Skeletal muscle cell (primary cell): ENCODE data around the gene SLC8A1.

ENCODE experiments used
- DNase-seq: peaks from one replicate; pipeline ENCODE4 v3.0.0-alpha.2; 2010; ENCODE audit warnings: low read depth
- H3K4me3 ChIP-seq: 2 replicates; pipeline ENCODE4 v1.5.1; 2011; ENCODE audit warnings: low read depth, mild to moderate bottlenecking, control low read depth, low read length, moderate library complexity

SLC8A1 gene

GRCh38 chr2:40364151-40364874, 87.6 kb downstream of the SLC8A1 start:
- no peak for DNase-seq
- peak overlapping the region; percentile 31 for H3K4me3 ChIP-seq

DNA sequence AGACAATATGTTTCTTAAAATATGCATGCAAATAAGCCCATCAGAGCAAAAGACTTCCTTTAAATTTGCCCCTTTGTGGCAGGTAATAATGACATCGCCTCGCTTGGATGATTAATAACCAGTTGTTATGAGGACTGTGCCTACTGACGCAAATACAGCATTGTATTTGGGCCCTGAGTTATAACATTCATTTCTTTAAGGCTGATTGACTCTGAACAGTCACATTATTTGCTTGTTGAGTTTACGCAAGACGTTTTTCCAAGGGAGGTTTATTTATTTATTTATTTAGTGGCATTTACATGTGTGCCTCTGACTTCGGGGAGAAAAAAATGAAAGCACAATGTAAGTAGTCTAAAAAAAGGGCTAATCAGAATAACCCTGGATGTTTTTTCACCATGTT, 88.3 kb downstream of the SLC8A1 start:
- no peak overlapping the region for H3K4me3 ChIP-seq
- DNase-seq, result no peak

DNA sequence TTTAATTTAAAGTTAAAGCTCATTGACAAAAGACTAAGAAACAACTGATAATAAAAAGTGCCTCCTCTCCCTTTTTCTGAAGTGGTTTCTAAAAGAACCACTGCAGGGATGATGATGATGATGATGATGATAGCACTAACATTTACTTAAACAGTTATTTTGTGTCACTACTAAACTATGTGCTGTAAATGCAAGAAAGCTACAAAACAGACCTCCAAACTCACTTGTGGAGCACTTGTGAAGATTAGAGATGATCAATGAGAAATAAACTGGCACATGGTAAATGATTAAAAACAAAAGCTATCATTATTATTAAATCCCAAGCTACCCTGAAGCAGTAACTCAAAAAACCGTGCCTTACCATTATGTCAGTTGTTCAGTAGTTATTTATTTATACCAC, 88.7 kb downstream of the SLC8A1 start:
- H3K4me3 ChIP-seq, result no peak overlapping the region
- no peak for DNase-seq

GRCh38 chr2:40361478-40361877, 90.4 kb downstream of the SLC8A1 start:
- no peak for DNase-seq
- H3K4me3 ChIP-seq, result no peak overlapping the region

DNA sequence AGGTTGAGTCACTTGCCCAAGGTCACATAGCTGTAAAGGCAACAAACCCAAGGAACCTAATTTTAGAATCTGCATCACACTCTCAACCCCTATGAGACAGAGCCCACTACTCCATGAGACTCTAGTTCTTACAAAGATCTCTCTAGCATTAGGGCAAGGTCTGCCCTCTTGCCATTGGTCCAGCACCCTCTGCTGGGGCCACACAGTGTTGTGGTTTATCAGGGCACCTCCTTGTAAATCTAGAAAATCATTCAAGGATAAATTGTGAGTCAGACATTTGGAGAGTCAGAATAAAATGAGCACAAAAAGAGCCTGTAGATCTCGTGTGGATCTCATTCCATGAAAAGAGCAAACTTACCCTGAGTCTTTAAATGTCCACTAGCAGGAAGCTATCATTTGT, 91.2 kb downstream of the SLC8A1 start:
- no peak overlapping the region for H3K4me3 ChIP-seq
- no peak for DNase-seq

DNA sequence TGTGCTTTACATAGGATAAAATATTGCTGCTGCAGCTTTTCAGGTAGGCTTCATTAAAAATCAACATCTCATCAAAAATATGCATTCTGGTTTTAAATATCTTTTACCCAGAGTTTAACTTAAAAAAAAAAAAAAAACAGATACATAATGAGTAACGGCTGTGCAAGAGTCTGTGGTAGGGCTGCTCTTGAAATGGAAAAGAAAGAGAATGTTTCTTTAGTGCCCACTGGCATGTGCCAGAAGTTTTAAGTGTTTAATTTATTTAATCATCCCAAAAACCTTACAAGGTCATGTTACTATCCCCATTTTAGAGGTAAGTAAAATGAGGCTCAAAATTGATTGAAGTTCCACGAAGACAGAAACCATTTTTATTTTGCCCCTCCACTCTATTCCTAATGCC, 92.1 kb downstream of the SLC8A1 start:
- H3K4me3 ChIP-seq, result no peak overlapping the region
- DNase-seq, result no peak

DNA sequence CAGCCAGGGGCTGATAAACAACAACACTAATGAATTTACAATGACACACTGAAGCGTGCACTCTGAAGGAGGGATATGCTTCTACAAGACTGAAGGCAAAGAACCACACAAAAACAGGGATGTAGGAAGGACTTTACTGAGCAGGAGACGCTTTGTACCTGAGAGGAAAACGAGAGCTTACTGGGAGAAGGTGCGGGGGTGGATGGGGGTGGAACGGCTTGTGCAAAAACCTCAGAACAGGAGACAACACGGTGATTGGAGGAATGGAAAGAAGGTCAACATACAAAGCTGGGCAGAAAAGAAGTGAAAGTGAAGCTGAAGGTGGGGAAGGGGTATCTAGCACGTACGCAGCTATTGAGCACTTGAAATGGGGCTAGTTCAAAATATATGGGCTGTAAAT, 93.1 kb downstream of the SLC8A1 start:
- no peak overlapping the region for H3K4me3 ChIP-seq
- no peak for DNase-seq

GRCh38 chr2:40357667-40358066, 94.2 kb downstream of the SLC8A1 start:
- H3K4me3 ChIP-seq, result no peak overlapping the region
- no peak for DNase-seq

DNA sequence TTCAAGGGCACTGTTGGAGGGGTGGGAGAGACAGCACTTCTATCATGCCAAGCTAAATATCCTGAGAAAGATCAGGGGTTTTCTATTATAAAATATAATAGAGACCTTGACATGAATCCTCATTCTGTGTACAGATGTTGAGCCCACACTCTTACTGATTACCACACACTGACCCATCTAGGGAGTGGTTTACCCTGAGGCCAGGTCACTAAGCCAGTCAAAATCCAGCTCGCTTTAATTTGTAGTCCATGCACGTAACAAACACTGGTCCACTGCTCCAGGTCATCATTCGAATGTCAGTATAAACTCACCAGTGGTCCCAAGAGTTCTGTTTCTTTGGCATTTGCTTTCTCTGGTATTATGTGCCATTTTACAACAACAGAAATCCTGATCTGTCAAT, 96.4 kb downstream of the SLC8A1 start:
- no peak for DNase-seq
- no peak overlapping the region for H3K4me3 ChIP-seq

GRCh38 chr2:40353231-40353630, 98.7 kb downstream of the SLC8A1 start:
- no peak overlapping the region for H3K4me3 ChIP-seq
- no peak for DNase-seq

DNA sequence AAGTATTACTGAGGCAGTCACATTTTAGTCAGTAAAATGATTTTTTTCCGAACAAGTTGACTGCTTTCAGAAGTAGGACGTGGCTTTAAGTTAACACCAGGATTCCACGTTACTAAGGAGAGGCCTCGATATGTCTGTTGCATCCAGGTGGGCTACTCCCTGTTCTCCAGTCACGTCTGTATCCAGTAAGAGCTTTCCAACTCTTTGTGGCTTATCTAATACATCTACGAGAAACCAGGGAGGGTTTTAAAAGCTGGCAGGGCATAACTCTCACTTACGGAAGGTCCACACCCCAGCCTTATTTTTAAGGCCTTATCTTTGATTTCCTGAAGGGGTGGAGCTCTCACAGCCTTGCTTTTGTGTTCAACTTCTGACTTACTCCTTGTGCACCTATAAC, 99.2 kb downstream of the SLC8A1 start:
- no peak overlapping the region for H3K4me3 ChIP-seq
- DNase-seq, result no peak

DNA sequence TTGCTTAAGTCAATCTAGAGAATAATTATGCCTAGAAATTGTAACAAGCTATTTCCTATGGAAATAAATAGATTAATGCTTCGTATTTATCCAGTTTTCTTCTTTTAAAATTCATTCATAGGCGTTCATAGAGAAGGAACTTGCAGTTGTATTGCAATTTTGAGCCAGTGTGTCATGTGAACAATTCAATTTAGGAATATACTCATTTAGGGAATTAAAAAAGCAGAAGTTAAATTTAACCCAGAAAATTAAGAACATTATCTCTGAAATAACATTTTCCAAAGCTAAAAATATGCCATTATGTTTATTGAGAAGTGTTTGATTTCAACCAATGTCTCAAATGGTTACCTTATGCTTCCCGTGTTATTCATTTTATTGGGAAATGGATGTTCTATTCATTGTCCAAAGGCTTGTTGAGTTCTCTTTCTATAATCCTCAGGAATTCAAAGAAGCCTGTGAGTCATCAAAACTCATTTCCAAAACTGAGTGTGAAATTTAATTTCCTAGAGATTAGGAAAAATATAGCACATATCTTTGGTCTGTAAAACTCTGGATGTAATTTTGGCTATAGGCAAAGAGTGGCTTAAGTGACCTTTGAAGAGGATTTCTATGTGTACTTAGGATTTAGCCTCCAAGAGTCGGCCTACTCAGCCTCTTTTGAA, 99.7 kb downstream of the SLC8A1 start:
- H3K4me3 ChIP-seq, result no peak overlapping the region
- no peak for DNase-seq

DNA sequence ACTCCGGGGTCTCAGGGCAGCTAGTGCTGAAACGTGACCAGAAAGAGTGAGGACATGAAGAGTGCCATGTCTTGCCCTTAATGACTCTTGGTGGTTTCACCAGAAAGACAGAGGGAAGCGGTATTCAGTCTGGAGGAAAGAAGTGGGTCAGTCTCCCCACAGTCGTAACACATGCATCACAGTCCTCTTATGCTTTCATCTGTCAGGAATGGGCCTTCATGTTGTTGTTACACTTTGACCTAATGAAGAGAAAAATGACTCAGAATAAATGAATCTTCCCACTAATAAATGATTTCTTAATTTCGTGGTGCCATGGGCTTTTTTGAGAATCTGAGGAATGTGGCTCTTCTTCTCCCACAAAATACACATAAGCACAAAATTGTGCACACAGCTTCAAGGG, 103.2 kb downstream of the SLC8A1 start:
- DNase-seq, result peak; percentile 78
- H3K4me3 ChIP-seq, result no peak overlapping the region

DNA sequence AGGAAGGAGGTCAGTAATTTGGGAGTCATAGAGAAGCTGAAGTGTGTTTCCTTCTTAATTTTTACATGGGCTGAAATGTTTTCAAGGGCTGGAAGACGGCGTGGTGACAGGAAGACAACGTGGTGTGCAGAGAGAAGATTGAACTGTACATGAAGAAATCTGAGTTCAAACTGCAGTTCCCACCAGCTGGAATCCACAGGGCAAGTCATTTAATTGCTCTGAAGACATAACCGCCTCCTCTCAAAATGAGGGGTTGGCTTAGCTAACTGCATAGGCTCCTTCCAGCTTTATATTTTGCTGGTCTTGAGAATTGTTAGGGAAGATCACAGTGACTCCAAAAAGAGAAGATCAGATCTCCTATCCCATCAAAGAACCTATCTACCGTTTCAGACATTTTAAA, 103.9 kb downstream of the SLC8A1 start:
- no peak for DNase-seq
- no peak overlapping the region for H3K4me3 ChIP-seq

GRCh38 chr2:40346535-40347354, 105.1 kb downstream of the SLC8A1 start:
- no peak for DNase-seq

GRCh38 chr2:40344364-40344763, 107.5 kb downstream of the SLC8A1 start:
- DNase-seq, result no peak

More at GRCh38 chr2:40346535-40347354, 105.1 kb downstream of the SLC8A1 start:
- no peak overlapping the region for H3K4me3 ChIP-seq

GRCh38 chr2:40343902-40344301, 108.0 kb downstream of the SLC8A1 start:
- no peak for DNase-seq

More at GRCh38 chr2:40344364-40344763, 107.5 kb downstream of the SLC8A1 start:
- no peak overlapping the region for H3K4me3 ChIP-seq

DNA sequence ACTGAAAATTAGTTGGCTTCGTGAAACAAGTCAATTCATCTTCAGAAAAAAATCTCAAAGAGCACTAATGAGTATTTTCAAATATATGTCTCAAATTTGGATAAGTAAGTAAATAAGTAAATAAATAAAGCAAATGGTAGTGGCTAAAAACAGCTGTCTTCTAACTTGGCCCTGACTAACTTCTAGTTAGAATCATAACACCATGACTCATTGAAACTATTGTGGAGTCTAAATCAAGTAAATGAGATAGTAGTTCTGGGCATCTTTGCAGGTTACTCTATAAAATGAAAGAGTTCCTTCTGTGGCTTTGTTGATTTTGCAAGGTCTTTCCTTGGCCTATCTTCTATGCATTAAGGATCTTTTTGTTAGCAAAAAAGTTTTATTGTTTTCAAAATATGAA, 110.7 kb downstream of the SLC8A1 start:
- no peak for DNase-seq
- no peak overlapping the region for H3K4me3 ChIP-seq

More at GRCh38 chr2:40343902-40344301, 108.0 kb downstream of the SLC8A1 start:
- no peak overlapping the region for H3K4me3 ChIP-seq

DNA sequence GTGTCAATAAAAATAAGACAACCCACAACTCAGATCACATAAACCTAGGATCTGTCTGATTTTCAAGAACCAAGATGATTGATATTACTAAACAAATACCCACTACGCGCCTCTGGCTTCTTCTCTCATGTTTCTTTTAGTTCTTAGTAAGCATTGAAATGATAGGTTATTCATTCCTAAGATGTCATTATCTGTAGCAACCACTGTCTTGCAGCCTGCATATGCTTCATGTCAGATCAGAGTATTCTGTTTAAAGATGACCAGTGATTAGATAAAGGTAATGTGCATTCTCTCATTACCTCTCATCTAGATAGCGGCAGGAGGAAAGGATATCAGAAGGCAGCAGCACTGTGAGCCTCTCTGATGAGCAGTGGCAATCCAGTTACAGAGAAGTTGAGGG, 112.9 kb downstream of the SLC8A1 start:
- no peak for DNase-seq

DNA sequence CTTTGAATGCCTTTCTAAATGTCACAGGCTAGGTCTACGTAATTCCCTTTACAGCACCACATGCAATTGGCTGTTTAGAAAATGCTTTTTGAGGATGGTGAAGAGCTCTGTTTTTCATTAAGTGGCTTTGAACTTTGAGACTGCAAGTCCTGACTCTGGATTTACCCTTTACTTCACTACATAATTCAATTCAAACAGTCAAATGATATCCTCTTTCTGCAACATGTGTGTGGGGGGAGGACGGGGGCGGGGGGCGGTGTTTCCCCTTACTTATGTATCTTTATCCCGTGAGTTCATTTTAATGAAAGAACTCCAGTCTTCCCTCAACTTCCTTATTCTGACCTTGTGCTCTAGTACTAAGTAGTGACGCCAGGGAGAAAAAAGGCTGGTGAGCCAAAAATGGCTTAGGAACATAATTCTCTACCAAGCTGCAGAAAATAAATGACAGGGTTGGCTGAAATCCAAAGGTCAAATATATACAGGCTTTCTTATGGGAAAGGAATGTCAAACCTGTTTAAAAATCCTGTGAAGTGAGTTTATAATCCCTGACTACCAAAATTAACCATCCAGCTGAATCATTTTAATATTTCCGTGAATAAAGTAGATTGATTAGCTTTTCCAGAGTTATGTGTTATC, 119.6 kb downstream of the SLC8A1 start:
- DNase-seq, result peak; percentile 69
- no peak overlapping the region for H3K4me3 ChIP-seq

More for the DNA sequence above, 112.9 kb downstream of the SLC8A1 start:
- no peak overlapping the region for H3K4me3 ChIP-seq
